HEK293 (cell line): ENCODE measurements around the gene EPB41L2.

Experiments
- CTCF ChIA-PET: fragments of 350-600 bp; formaldehyde crosslinking; extraction: SDS; loops from one replicate; lab custom pipeline; 2021; ENCODE audit warnings: antibody characterized with exemption; lab: Yijun Ruan, JAX
- POLR2A ChIA-PET: fragments of 300-600 bp; formaldehyde crosslinking; extraction: SDS; loops from one replicate; lab custom pipeline; 2020; ENCODE audit warnings: antibody characterized with exemption, inconsistent platforms; lab: Yijun Ruan, JAX
- H3K27ac ChIP-seq: fragments of 200-500 bp; sonication (Bioruptor generic); 2 replicates; pipeline ENCODE4 v1.5.1; 2014; ENCODE audit warnings: low read depth, low read length, control low read depth, inconsistent platforms; ENCODE audit errors: extremely low read depth
- H3K36me3 ChIP-seq, 2 experiments: fragments of 200-500 bp in 1 of 2; sonication (Bioruptor generic) in 1 of 2; 1 replicate in 1 of 2; 2 replicates in 1 of 2; pipeline ENCODE4 v1.5.1; 2014 to 2017; ENCODE audit warnings: inconsistent platforms in 2 of 2, low read length in 2 of 2; ENCODE audit not compliant: control insufficient read depth in 2 of 2, insufficient read depth in 1 of 2
- H3K4me1 ChIP-seq: fragments of 200-500 bp; sonication (Bioruptor generic); 2 replicates; pipeline ENCODE4 v1.5.1; 2014; ENCODE audit warnings: mild to moderate bottlenecking, low read length, inconsistent platforms; ENCODE audit not compliant: control insufficient read depth, insufficient read depth
- H3K4me3 ChIP-seq: 2 replicates; pipeline ENCODE4 v1.5.1; 2011; ENCODE audit warnings: low read depth, mild to moderate bottlenecking, control low read depth, low read length, moderate library complexity
- H3K9me3 ChIP-seq: fragments of 200-500 bp; sonication (Bioruptor generic); 2 replicates; pipeline ENCODE4 v1.5.1; 2014; ENCODE audit warnings: low read depth, low read length, inconsistent platforms; ENCODE audit not compliant: control insufficient read depth, insufficient read depth
- FEZF1 ChIP-seq: fragments of 450-650 bp; formaldehyde crosslinking; IDR thresholded peaks from 2 replicates; pipeline ENCODE4 v1.5.1; 2016; ENCODE audit warnings: missing biosample characterization, missing genetic modification characterization
- KLF7 ChIP-seq: fragments of 450-650 bp; formaldehyde crosslinking; IDR thresholded peaks from 2 replicates; pipeline ENCODE4 v1.5.1; 2016; ENCODE audit warnings: missing biosample characterization, missing genetic modification characterization, borderline replicate concordance
- PRDM1 ChIP-seq: fragments of 450-650 bp; formaldehyde crosslinking; IDR thresholded peaks from 2 replicates; pipeline ENCODE4; 2016; ENCODE audit warnings: missing biosample characterization, missing genetic modification characterization
- RBAK ChIP-seq: fragments of 450-650 bp; formaldehyde crosslinking; IDR thresholded peaks from 2 replicates; pipeline ENCODE4 v1.5.1; 2016; ENCODE audit warnings: missing biosample characterization, missing genetic modification characterization
- REPIN1 ChIP-seq: fragments of 450-650 bp; formaldehyde crosslinking; IDR thresholded peaks from 2 replicates; pipeline ENCODE4 v1.5.1; 2017; ENCODE audit warnings: missing biosample characterization, missing genetic modification characterization, low read depth
- ZBTB8A ChIP-seq: fragments of 450-650 bp; formaldehyde crosslinking; IDR thresholded peaks from 2 replicates; pipeline ENCODE4 v1.5.1; 2016; ENCODE audit warnings: missing biosample characterization, missing genetic modification characterization
- ZNF140 ChIP-seq: fragments of 450-650 bp; formaldehyde crosslinking; IDR thresholded peaks from 2 replicates; pipeline ENCODE4 v1.5.1; 2016; ENCODE audit warnings: missing biosample characterization, missing genetic modification characterization
- ZNF146 ChIP-seq: fragments of 450-650 bp; formaldehyde crosslinking; IDR thresholded peaks from 2 replicates; pipeline ENCODE4 v1.5.1; 2016; ENCODE audit warnings: missing biosample characterization, missing genetic modification characterization
- ZNF214 ChIP-seq: fragments of 450-650 bp; formaldehyde crosslinking; IDR thresholded peaks from 2 replicates; pipeline ENCODE4 v1.5.1; 2017; ENCODE audit warnings: missing biosample characterization, mild to moderate bottlenecking, missing genetic modification characterization, borderline replicate concordance
- ZNF248 ChIP-seq: fragments of 450-650 bp; formaldehyde crosslinking; IDR thresholded peaks from 2 replicates; pipeline ENCODE4 v1.5.1; 2017; ENCODE audit warnings: missing biosample characterization, missing genetic modification characterization
- ZNF324 ChIP-seq: fragments of 450-650 bp; formaldehyde crosslinking; IDR thresholded peaks from 2 replicates; pipeline ENCODE4 v1.5.1; 2016; ENCODE audit warnings: missing biosample characterization, missing genetic modification characterization
- ZNF341 ChIP-seq: fragments of 450-650 bp; formaldehyde crosslinking; IDR thresholded peaks from 2 replicates; pipeline ENCODE4; 2016; ENCODE audit warnings: low read depth, missing biosample characterization, missing genetic modification characterization
- ZNF426 ChIP-seq: fragments of 450-650 bp; formaldehyde crosslinking; IDR thresholded peaks from 2 replicates; pipeline ENCODE4 v1.5.1; 2017; ENCODE audit warnings: missing biosample characterization, missing genetic modification characterization, mild to moderate bottlenecking, inconsistent platforms, moderate library complexity
- ZNF449 ChIP-seq: fragments of 450-650 bp; formaldehyde crosslinking; IDR thresholded peaks from 2 replicates; pipeline ENCODE4 v1.5.1; 2017; ENCODE audit warnings: missing biosample characterization, mild to moderate bottlenecking, missing genetic modification characterization, moderate library complexity
- ZNF501 ChIP-seq: fragments of 450-650 bp; formaldehyde crosslinking; IDR thresholded peaks from 2 replicates; pipeline ENCODE4 v1.5.1; 2016; ENCODE audit warnings: missing biosample characterization, missing genetic modification characterization
- ZNF518A ChIP-seq: fragments of 450-650 bp; formaldehyde crosslinking; conservative IDR thresholded peaks from 2 replicates; pipeline ENCODE4 v1.5.1; 2016; ENCODE audit warnings: low read depth, missing biosample characterization, missing genetic modification characterization
- ZNF544 ChIP-seq: fragments of 450-650 bp; formaldehyde crosslinking; IDR thresholded peaks from 2 replicates; pipeline ENCODE4 v1.5.0; 2017; ENCODE audit warnings: missing biosample characterization, missing genetic modification characterization
- ZNF624 ChIP-seq: fragments of 450-650 bp; formaldehyde crosslinking; IDR thresholded peaks from 2 replicates; pipeline ENCODE4 v1.5.1; 2017; ENCODE audit warnings: missing biosample characterization, missing genetic modification characterization
- ZNF664 ChIP-seq: fragments of 450-650 bp; formaldehyde crosslinking; IDR thresholded peaks from 2 replicates; pipeline ENCODE4 v1.5.1; 2016; ENCODE audit warnings: missing biosample characterization, missing genetic modification characterization
- ZNF704 ChIP-seq: fragments of 450-650 bp; formaldehyde crosslinking; IDR thresholded peaks from 2 replicates; pipeline ENCODE4 v1.5.1; 2016; ENCODE audit warnings: missing biosample characterization, missing genetic modification characterization
- ZNF747 ChIP-seq: fragments of 450-650 bp; formaldehyde crosslinking; IDR thresholded peaks from 2 replicates; pipeline ENCODE4 v1.5.1; 2016; ENCODE audit warnings: missing biosample characterization, missing genetic modification characterization
- ZSCAN23 ChIP-seq: fragments of 450-650 bp; formaldehyde crosslinking; IDR thresholded peaks from 2 replicates; pipeline ENCODE4 v1.5.1; 2016; ENCODE audit warnings: missing biosample characterization, missing genetic modification characterization
- TF ChIP-seq, protein P1 (sequence below): fragments of 450-650 bp; formaldehyde crosslinking; IDR thresholded peaks from 2 replicates; pipeline ENCODE4 v1.5.1; 2016; ENCODE audit warnings: missing biosample characterization, missing genetic modification characterization
- TF ChIP-seq, protein P2 (sequence below): fragments of 450-650 bp; formaldehyde crosslinking; optimal IDR thresholded peaks from 2 replicates; pipeline ENCODE3; 2016; ENCODE audit warnings: missing biosample characterization, mild to moderate bottlenecking, missing genetic modification characterization

The EPB41L2 gene

DNA sequence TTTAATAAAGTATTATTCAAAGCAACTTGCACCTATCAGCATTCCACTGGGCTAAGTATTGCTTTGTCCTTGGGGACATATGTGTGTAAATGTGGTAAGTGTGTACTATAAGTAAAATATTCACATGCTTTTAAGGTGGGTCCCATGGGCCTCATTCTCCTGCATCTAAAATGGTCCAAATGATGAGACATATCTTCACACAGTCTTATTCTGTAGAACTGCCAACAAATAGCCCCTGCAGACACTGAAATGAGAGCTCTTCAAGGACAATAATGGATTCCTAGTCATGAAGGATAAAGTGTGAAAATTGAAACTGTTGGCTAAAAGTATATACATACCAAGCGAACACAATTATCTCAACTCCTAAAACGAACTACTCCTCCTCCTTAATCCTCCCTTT lies 154.1 kb downstream of the EPB41L2 start:
- Histone ChIP-seq H3K9me3 (no peaks in the 10 kb centered on the region), H3K4me3 (no peak overlapping the region), H3K27ac (no peak overlapping the region), H3K4me1 (no peaks in the 10 kb centered on the region), H3K36me3 (no peaks in the 10 kb centered on the region)
- TF ChIP-seq ZSCAN23 (tag by site-specific recombination) (no peak), RBAK (no peak), ZNF544 (tag by site-specific recombination) (no peak), ZNF518A (tag by site-specific recombination) (no peak), REPIN1 (no peak), ZNF248 (tag by site-specific recombination) (no peak)
- ChIA-PET POLR2A (no interaction called here), CTCF (interaction anchor here (1.1 kb wide), 1 partner anchor 12 kb away, joined by 3 read pairs; no protein-coding TSS in a partner anchor)

- Histone ChIP-seq H3K27ac (no peak overlapping the region), H3K9me3 (no peaks in the 10 kb centered on the region), H3K4me1 (no peaks in the 10 kb centered on the region), H3K4me3 (no peak overlapping the region), H3K36me3 (no peaks in the 10 kb centered on the region)
- ChIA-PET CTCF (no interaction called here), POLR2A (interaction anchor here (1.2 kb wide), 1 partner anchor 22 kb away, joined by 3 read pairs; no protein-coding TSS in a partner anchor)
- TF ChIP-seq ZNF624 = no peak
- TF ChIP-seq ZNF747 (tag by site-specific recombination) = no peak
- TF ChIP-seq ZNF214 (tag by site-specific recombination) = no peak
- TF ChIP-seq ZNF501 (tag by site-specific recombination) = no peak
- TF ChIP-seq PRDM1 (tag by site-specific recombination) = no peak
- no peak for TF ChIP-seq ZNF704 (tag by site-specific recombination)
- TF ChIP-seq ZBTB8A (tag by site-specific recombination) = no peak
- no peak for TF ChIP-seq ZNF426
- TF ChIP-seq ZNF449 (tag by site-specific recombination) = no peak
- TF ChIP-seq ZNF324 = no peak
- no peak for TF ChIP-seq ZNF664 (tag by site-specific recombination)
- TF ChIP-seq ZNF341 (tag by site-specific recombination) = no peak
- TF ChIP-seq, protein P1, sequence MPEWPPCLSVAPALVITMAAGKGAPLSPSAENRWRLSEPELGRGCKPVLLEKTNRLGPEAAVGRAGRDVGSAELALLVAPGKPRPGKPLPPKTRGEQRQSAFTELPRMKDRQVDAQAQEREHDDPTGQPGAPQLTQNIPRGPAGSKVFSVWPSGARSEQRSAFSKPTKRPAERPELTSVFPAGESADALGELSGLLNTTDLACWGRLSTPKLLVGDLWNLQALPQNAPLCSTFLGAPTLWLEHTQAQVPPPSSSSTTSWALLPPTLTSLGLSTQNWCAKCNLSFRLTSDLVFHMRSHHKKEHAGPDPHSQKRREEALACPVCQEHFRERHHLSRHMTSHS (tag by site-specific recombination) = no peak
- TF ChIP-seq ZNF146 (tag by site-specific recombination) = no peak
- no peak for TF ChIP-seq ZNF140
- no peak for TF ChIP-seq FEZF1 (tag by site-specific recombination)
- TF ChIP-seq KLF7 (tag by site-specific recombination) = no peak
- no peak for TF ChIP-seq RBAK
- TF ChIP-seq, protein P2, sequence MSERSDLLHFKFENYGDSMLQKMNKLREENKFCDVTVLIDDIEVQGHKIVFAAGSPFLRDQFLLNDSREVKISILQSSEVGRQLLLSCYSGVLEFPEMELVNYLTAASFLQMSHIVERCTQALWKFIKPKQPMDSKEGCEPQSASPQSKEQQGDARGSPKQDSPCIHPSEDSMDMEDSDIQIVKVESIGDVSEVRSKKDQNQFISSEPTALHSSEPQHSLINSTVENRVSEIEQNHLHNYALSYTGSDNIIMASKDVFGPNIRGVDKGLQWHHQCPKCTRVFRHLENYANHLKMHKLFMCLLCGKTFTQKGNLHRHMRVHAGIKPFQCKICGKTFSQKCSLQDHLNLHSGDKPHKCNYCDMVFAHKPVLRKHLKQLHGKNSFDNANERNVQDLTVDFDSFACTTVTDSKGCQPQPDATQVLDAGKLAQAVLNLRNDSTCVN (tag by site-specific recombination) = no peak
These were observed 154.9 kb downstream of the EPB41L2 start for GRCh38 chr6:130908188-130908587.
